GM21737 (cell line): ENCODE measurements around the gene TH.
"Not testable (repeated sequence)": the region's sequence is repeated elsewhere in the genome, so short reads cannot be mapped to it uniquely, and the experiment has no call there.

Source experiments
- ATAC-seq: cut with Tn5 transposase; IDR thresholded peaks from one replicate; pipeline ENCODE4 v1.9.1; 2021; ENCODE audit warnings: mild to moderate bottlenecking, moderate library complexity; ENCODE audit not compliant: unreplicated experiment

TH gene

DNA sequence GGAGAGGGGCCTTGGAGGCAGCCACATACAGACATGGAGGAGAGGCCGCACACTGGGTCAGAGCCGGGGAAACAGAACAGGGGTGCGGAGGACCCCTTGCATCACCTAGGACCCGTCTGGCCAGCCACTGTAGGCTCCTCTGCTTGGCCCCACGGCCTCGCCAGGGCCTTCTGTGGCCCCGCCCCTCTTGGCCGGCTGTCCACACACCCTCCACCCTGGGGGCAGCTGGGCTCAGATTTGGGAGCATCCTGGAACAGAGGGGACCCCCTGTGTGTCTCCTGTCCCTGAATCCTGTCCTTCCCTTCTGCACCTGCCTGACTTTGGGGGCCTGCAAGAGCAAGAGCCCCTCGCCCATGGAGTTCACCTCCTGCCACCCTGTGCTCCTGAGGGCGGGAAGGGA is 7.9 kb upstream of the TH start:
- no peak for ATAC-seq

DNA sequence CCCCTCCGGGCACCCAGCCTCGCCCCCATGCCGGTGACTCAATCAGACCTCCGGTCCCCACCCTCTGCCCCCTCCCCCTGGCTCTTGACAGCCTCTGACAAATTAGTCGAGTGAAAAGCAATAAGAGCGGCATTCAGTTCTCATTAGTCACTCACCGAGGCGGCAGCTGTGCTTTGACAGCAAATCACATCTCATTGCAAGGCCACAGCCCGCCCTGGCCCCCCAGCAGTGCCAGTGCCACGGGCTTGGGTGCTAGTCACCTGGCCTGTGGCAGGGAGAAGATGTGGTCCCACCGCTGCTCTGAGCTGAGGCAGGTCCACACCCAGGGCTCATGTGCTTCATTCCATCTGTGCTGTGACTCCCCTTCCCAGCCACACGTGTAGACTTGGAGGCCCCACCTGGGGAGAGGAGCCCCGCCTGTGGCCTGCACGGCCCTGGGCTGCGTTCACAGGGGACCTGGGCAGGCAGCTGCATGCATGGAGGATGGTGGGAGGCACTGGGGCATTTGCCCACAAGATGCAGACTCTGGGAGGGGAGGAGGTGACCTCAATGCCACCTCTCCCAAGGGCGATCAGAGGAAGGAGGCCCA is 7.4 kb upstream of the TH start:
- ATAC-seq, result no peak

DNA sequence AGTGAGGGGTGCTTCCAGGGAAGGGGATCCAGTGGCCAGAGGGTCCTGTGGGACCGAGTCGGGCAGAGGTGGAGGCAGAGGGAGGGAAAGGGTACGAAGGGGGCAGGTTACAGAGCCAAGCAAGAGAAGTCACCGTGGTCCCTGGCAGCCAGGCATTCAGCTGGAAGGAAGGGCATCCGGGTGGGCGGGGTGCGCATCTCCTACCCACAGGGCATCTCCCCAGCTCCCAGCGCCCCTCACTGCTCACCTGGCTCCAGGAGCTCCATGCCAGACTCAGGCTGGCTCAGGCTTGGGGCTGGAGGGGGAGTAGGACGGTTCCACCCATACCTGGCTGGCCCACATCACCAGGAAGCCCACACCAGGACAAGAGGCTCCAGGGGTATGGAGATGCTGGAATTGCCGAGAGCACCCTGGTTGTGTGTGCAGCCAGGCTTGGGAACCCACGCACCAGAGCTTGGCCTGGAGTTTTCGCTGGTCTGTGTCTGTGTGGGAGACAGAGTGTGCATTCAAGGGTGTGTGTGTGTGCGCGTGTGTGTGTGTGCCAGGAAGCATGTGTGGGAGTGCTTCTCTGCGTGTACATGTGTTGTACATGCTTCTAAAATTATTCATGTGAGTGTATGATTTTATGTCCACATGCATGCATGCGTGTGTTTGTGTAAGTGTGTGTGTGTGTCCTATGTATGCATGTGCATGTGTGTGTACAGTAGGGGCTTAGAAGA is 6.6 kb upstream of the TH start:
- not testable (repeated sequence) for ATAC-seq

DNA sequence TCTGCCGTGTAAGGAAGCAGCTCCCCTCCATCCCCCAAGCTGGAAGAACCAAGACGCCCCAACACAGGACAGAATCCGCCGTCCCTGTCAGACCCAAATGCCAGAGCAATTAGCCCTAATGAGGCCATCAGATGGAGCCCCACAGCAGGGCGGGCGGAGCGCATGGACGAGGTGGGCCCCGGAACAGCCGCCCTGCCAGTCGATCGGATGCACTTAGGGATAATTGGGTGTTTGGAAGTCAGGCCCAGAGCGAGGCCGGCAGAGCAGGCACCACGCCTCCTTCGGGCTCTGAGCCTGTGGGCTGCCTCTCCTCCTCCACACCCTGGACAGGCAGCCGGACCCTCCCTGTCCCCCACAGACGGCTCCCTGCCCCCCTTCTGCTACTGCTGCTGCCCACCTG is 5.5 kb upstream of the TH start:
- ATAC-seq, result no peak

DNA sequence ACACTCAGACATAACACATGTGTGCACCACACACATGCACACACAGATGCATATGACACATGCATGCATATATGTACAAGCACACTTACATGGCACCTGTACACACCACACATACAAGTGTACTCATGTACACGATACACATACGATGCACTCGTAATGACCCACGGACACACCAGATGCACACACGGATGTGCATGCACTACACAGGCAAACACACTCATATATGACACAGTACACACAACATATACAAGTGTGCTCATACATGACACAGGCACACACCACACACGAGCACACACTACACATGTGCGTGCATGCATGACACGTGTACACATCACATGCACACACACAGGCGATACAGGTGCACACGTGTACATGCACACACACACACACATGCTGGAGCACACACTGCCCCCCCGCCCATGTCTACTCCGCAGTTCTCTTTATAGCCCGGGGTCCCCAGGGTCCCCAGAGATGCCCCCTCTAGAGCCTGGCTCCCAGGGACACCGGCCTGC is 4.8 kb upstream of the TH start:
- ATAC-seq, result no peak

DNA sequence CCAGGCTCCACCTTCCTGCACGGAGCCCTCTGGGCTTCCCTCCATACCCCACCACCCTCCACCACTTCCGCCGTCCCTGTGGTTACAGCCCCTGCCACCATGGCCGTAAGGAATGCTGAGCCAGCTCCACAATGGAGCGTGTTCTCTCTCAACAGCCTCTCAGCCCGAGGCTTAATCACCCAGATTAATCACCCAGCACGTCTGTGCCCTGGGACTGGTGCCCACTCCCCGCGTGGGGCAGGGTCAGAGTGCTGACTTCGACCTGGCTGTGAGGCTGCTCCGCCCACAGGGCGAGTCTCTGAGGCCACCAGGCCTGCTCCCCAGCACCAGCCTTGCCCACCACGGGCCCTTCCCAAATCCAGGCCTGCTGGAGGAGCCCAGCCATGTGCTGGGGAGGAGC is 4.0 kb upstream of the TH start:
- ATAC-seq, result no peak

DNA sequence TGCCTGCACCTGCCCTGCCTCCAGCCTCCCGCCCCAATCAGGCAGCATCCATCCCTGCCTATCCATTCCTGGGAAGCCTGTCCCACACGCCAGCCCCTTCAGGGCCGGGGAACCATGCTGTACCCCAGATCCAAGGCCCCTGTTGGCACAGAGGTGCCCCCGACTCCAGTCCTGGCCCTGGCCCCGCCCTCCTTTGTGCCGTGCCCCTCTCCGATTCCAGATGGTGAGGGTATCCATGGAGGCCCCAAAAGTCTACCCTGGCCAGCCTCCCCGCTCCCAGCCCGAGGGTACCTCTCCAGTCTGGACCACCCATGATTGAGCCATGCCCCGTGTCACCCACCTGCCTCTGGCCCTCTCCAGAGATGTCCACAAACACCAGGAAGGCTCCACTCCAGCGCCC is 2.7 kb upstream of the TH start:
- ATAC-seq, result no peak

DNA sequence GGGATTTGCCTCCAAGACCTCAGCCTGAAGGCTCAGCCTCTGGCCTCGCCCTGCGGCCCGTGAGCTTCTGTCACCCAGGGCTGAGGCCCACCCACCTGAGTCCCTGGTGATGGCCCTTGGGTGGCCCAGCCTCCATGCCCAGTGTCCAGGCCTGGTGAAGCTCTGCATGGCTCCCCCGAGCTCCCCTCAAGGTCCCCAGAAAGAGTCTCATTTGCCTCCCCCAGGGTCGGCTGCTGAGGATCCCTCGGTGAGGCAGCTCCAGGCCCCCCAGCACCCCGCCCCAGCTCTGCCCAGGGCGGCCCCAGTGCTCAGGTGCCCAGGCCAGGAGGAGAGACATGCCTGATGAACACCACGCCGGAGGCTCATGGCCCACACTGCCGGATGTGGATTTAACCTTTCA is 2.1 kb upstream of the TH start:
- no peak for ATAC-seq

DNA sequence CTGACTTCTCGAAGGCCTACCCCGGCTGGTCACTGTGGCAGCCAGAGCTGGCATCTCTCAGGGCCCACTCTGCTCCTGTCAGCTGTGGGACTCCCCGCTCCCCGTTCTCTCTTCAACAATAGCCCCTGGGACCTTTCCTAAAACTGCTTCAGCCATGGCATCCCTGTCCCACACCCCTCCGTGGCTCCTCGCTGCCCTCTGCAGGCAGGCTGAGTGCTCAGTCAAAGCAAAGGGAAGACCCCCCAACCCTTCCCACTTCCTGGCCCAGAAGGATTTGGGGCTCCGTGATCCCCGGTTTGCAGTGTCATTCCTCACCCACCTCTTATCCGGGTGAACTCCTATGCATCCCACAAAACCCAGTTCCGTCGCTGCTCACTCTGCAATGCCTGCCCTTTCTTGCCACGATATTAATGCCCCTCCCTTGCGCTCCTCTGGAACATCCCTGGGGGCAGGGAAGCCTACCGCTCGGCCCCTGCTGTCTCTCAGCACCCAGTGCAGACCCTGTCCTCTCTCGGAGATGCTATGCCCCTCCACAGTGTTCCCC is 1.6 kb upstream of the TH start:
- ATAC-seq, result no peak

DNA sequence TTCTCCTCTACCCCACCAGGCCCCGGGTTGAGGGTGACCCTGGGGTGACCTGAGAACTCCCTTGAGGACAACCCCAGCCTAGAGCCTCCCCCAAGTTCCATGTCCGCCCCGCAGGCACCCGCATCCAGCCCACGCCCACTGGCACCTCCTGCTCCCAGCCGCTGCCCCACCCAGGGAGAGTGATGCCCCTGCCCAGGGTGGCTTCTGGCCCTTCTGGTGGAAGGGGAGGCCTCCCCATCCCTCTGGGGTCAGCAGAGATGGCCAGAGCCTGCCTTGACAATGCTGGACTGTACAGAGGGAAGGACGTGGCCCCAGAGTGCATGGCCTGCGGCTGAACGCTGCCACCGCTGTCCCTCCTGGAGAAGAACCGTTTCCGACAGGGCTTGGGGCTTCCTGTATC is 1.1 kb upstream of the TH start:
- no peak for ATAC-seq

DNA sequence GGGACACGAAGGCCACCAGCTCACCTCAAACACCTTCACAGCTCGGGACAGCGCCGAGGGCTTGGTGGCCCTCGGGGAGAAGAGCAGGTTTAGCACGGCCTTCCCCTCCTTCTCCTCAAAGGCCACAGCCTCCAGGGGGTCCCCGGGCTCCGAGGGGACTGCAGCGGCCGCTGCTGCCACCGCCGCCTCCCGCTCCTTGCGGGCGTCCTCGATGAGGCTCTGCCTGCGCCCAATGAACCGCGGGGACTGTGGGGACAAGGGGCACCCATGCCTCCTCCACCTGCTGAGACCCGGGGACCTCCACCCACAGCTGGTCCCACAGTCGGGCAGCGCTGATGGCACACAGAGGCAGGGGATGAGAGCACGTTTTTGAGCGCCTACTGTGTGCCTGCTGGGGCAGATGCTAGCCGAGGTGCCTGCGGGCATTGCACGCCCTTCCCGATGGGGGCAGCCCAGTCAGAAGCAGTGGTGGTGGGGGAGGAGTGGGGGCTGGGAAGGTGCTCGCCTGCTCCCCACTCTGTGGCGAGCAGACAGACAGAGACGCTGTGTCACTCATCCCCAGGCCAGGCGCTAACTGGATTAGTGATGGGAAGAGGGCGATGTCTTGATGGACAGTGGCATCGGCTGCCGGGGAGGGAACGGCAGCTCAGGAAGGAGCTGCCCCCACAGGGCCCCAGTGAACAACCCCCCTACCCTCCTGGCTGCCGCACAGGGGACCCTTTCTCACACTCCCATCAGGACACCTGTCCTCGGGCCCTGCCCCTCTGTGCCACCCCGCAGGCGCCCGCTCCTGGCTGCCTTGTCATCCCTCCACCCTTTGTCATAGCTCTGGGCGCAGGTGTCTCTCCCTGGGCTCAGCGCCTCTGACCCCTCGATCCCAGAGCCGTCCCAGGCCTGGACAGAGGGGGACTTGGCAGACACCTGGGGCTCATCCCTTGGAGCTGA is 1.7 kb downstream of the TH start:
- no peak for ATAC-seq

DNA sequence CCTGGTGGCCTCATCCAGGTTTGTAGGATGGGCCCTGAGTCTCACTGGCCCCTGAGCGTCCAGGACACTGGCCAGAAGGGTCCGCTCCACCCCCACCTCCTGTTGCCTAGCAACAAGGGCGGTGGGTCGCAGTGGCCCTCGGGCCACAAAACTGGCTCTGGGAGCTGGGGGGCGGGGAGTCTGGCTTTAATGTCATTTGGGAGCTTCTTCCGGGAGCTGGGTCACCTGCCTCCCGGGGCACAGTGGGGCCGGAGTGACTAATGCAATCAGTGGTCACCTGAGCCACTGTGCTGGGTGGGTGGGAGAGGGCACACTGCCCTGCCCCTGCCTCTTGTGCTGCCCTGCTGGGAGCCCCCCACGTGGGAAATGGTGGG is 2.6 kb downstream of the TH start:
- ATAC-seq, result no peak

DNA sequence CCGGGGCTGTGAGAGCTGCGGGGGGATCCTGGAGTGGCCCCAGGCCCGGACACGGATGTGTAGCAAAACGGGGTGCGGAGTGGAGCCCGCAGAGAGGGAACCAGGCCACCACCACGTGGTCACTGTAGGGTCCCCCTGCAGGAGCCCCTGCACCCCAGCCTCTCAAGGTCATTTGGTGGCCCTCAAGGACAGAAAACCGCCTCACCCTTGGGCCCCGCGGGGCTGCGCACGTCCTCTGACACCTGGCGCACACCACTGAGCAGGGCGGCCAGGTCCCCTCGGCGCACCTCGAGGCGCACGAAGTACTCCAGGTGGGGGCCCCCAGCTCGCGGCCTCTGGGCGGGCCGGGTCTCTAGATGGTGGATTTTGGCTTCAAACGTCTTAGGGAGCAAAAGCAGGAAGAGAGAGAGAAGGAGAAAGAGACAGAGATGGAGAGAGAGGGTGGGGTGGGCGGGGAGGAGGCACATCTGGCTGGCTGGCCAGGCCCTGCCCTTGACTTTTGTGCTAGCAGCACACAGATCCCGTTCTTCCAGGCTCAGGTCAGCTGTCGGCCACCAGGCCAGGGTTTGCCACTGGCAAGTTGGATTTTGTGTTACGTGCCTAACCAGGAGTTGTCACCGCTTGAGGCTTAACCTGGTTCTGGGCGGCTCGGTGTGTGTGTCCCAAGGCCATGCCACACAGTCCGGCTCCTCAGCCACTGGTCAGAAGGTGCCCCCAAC is 3.2 kb downstream of the TH start:
- ATAC-seq, result no peak

DNA sequence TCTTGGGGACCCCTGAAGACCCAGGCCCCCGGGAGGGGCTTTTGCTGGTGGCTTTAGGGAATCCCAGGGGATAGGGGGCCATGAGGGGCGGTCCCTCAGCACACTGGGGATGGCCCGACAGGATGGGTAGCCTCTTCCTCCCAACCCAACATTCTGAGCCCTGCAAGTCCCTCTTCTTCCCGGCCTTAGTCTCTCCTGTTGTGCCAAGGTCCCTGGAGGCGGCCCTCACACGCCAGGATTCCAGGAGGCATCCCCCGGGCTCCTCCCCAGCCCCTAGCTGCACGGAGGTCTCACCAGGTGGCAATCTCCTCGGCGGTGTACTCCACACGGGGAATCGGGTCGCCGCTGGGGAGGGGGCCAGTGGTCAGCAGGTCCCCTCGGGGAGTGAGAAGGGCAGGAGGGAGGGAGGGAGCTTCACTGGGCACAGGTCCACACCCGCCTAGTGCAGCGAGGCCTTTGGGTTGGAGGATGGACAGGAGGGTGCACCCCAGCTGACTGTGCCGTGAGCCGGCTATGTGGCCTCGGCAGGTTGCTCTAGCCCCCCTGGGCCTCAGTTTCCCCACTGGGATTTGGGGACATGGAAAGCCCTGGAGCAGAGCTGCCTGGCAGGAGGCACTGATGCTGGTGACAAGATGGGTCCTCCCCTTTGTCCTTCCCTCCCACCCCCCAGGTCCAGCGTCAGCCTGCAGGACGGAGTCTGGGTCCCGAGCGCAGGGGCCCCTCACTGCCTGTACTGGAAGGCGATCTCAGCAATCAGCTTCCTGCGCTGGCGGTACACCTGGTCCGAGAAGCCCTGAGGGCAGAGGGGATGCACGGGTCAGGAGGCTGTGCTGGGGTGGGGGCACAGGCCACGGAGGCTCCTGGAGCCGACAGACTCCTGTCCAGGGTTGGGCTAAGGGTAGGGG is 4.2 kb downstream of the TH start:
- ATAC-seq, result no peak

DNA sequence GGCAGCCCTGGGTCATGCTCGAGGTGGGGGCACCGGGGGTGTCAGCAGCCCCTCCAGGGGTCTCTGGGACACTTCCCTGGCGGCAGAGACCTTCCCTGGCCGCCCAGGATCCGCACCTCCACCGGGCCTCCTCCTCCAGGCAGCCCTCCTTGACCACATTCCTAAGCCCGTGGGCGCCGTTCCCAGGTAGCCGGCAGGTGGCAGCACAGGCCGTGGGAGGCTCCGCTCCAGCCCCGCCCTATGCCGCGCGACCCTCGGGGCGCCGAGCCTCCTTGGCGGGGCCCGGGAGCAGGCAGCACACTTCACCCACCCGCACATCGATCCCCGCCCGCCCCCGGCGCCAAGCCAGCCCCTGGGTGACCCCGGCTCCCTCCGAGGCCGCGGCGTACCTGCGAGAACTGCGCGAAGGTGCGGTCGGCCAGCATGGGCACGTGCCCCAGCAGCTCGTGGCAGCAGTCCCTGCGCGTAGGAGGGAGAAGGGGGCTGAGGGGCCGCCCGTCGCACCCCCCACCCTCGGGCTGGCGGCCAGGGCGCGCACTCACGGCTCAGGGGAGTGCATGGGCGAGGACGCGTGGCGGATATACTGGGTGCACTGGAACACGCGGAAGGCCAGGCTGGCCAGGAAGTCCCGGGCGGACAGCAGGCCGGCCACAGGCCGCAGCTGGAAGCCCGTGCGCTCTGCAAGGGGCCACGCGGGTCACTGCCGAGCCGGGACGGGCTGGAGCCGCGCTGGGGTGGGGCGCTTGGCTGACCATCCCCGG is 5.3 kb downstream of the TH start:
- no peak for ATAC-seq

DNA sequence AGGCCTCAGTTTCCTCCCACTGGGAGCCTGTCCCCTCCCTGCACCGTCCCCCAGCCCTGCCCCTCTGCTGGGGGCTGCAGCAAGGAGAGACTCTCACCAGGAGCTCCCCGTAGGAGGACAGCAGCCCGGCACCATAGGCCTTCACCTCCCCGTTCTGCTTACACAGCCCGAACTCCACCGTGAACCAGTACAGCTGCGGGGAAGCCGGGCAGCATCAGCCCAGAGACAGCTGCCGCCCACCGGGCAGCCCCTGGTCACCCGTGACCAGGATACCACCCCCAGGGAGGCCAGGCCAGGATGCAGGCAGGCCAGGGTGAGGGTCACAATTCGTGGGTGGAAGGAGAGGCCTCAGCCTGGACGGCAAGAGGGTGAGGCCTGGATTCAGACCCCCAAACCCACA is 6.0 kb downstream of the TH start:
- no peak for ATAC-seq

DNA sequence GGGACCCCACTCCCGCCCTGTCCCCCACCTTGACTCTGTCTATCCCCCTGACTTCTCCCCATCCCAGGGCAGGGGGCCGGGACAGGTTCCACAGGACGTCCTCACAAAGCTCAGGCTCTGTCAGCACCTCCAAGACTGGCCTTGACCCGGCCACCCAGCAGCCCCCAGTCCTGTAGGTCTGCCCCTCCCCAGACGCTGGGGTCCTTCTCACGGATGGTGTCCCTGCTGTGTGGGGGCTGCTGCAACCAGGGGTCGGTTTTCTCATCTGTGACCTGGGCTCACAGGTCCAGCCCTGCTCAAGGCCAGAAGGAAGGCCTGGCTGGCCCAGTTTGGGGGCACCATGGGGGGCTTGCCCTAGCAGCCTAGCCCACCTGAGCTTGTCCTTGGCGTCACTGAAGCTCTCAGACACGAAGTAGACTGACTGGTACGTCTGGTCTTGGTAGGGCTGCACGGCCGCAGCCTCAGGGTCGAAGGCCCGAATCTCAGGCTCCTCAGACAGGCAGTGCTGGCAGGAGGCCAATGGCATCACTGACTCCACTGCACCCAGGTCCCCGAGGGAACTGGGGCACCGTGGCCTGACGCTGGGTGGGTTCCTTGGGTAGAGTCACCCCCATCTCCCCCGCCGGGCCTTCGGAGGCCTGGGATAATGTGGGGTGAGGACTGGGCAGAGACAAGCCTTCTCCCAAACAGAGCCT is 6.6 kb downstream of the TH start:
- ATAC-seq, result no peak

DNA sequence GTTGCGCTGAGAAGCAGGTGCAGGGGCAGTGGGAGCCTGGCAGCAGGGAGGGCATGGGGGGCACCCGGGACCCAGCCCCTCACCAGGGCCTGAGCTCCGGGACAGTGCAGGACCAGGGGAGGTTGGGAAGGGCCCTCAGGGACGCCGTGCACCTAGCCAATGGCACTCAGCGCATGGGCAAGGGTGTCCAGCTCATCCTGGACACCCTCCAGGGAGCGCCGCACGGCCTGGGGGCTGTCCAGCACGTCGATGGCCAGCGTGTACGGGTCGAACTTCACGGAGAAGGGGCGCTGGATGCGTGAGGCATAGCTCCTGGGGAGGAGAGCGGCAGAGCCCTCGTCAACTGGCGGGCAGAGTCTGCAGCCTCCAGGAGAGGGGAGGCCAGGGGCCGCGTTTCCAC is 7.5 kb downstream of the TH start:
- ATAC-seq, result no peak
